ENCODE data around the gene DOCK9.
"Not testable (repeated sequence)": the region's sequence is repeated elsewhere in the genome, so short reads cannot be mapped to it uniquely, and the experiment has no call there.

Gene DOCK9

GRCh38 chr13:98761126-98761985, 216.5 kb downstream of the DOCK9 start:
- DNase-seq = no peak

- DNase-seq = no peak
Measured at GRCh38 chr13:98755729-98756128, 222.1 kb downstream of the DOCK9 start.

DNA sequence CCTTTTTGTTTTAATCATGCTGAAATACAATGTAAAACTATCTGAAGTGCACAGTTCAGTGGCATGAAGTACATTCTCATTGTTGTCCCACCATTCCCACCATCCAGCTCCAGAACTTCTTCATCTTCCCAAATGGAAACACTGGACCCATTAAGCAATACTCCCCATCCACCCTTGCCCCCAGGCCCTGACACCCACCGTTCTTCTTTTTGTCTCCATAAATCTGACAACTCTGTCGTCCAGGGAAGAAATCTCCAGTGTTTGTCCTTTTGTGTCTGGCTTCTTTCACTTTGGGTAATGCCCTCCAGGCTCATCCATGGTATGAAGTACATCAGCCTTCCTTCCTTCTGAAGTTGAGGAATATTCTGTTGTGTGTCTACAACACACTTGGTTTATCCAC, 222.7 kb downstream of the DOCK9 start:
- DNase-seq = no peak

DNA sequence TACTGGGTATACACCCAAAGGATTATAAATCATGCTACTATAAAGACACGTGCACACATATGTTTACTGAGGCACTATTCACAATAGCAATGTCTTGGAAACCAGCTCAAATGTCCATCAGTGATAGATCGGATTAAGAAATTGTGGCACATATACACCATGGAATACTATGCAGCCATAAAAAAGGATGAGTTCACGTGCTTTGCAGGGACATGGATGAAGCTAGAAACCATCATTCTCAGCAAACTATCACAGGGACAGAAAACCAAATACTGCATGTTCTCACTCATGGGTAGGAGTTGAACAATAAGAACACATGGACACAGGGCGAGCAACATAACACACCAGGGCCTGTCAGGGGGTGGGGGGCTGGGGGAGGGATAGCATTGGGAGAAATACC, 223.4 kb downstream of the DOCK9 start:
- not testable (repeated sequence) for DNase-seq

GRCh38 chr13:98752467-98753290, 225.2 kb downstream of the DOCK9 start, which contains the start of gene SLC15A1:
TSS of gene SLC15A1 (minus strand) at chr13:98752672. CDS start at chr13:98752598, 74 bp downstream.
- no peak for DNase-seq

DNA sequence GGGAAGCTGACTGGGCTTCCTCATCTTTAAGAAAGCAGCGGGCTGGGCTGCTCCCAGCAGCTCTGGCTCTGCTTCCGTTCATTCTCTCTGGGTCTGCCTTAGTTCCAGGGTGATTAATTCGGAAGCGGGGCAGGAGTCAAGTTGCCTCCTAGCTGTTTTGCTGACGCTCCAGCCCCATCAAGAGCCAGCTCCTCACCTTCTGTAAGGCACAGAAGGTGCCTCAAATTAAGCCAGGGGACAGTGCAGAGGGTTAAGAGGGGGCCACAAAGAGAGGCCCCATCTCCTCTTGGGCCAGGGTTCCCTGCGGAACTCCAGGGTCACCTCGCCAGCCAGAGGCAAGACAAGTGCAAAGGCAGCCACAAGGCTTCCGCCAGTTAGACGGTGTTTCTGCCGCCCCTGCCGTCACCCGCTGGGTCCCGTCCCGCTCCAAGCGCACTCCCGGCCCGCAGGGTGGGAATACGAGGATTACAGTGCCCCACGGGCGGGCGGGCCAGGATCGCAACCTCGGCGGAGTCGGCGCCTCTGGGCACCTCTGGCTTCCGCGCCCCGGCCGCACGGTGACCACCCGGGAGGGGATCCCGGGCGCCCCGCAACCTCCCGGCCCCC, 225.9 kb downstream of the DOCK9 start:
- DNase-seq = no peak

GRCh38 chr13:98751367-98751782, 226.5 kb downstream of the DOCK9 start:
- DNase-seq = no peak

DNA sequence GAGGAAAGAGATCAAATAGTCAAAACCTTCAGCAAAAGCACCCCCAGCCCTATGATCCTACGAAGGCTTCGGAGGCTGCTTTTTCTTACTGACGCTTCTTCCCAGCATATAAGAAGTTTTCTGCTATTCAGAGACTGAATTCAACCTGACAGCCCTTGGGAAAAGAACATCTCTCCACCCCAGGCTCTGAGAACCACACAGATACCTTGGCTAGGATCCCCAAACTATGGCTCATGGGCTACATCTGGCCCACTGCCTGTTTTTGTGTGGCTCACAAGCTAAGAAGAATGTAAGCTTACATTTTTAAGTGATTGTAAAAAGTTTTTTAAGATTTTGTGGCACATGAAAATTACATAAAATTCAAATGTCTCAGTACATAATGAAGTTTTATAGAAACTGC, 228.4 kb downstream of the DOCK9 start:
- DNase-seq = no peak

DNA sequence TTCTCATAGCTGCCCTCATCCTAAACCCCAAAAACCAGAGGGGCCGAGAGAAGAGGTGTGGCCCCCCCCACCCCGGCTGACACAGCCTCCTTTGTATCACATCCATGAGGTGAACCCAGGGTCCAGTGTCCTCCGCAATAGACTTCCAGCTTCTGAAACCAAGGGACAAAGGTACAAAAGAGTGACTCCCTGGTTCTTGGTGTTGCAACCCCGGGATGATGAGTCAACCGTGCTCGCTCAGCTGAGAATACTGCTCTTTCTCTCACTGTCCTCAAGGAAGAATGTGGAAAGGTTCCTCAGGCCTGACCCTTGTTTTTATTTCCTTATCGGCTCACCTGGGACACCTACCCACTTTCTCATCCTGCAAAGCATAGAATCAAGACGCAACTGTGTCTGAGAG, 230.9 kb downstream of the DOCK9 start:
- DNase-seq = no peak

Measured in stimulated activated CD4-positive, alpha-beta T cell treated with anti-CD3 and anti-CD28 coated beads, Interleukin-4, amount 100 ng/mL, for 4 hours (primary cell).